Suprapubic skin (tissue), 4 donors: ENCODE measurements around the gene MADCAM1. TPM values are rescaled to one million over a fixed set of nuclear protein-coding genes. Genes with fewer than 3 reads are reported as not detected.
"Not testable (repeated sequence)": the region's sequence is repeated elsewhere in the genome, so short reads cannot be mapped to it uniquely, and the experiment has no call there.

Experiments
- DNase-seq, 2 donors: peaks; one replicate each; pipeline ENCODE4 v3.0.0-alpha.2; 2019; ENCODE audit warnings: low spot score in 2 of 2
- H3K27ac ChIP-seq: fragments of 200-600 bp; sonication (generic); one replicate; pipeline ENCODE4 v1.5.1; 2019
- H3K27me3 ChIP-seq: fragments of 200-600 bp; sonication (generic); one replicate; pipeline ENCODE4 v1.5.1; 2019
- H3K36me3 ChIP-seq: fragments of 200-600 bp; sonication (generic); one replicate; pipeline ENCODE4 v1.5.1; 2019
- H3K4me1 ChIP-seq: fragments of 200-600 bp; sonication (generic); one replicate; pipeline ENCODE4 v1.5.1; 2019
- H3K4me3 ChIP-seq: fragments of 200-600 bp; sonication (generic); one replicate; pipeline ENCODE4 v1.5.1; 2019; ENCODE audit warnings: mild to moderate bottlenecking
- H3K9me3 ChIP-seq: fragments of 200-600 bp; sonication (generic); one replicate; pipeline ENCODE4 v1.5.1; 2019
- EP300 ChIP-seq: sonication (generic); formaldehyde crosslinking; IDR thresholded peaks from one replicate; pipeline ENCODE4 v1.6.1; 2017; ENCODE audit warnings: antibody characterized with exemption
- POLR2A ChIP-seq, 2 donors: fragments of 450-650 bp; IDR thresholded peaks; one replicate each; pipeline ENCODE4 v1.6.1; 2017; ENCODE audit warnings: antibody characterized with exemption in 2 of 2, mild to moderate bottlenecking in 2 of 2, moderate library complexity in 2 of 2
- POLR2AphosphoS5 ChIP-seq, 3 donors: sonication (generic); formaldehyde crosslinking; IDR thresholded peaks; one replicate each; pipeline ENCODE4 v1.6.1; 2017; ENCODE audit warnings: antibody characterized with exemption in 3 of 3
- WGBS: methylation state at CpG from one replicate; pipeline ENCODE4 v1.1.5; 2018; 5-methylcytosine and 5-hydroxymethylcytosine counted together
- total RNA-seq, 4 donors: library from RNA; depleted of rRNA; stranded (reverse); fragments of >200 nt; gene quantifications; one replicate each; pipeline ENCODE4 v1.1.0, GENCODE V29; 2016
- TF ChIP-seq, protein P1 (sequence below), 2 donors: fragments of 200-600 bp in 1 of 2; fragments of 450-650 bp in 1 of 2; sonication (generic) in 1 of 2; IDR thresholded peaks; one replicate each; pipeline ENCODE4 v1.5.1; 2016 to 2019; ENCODE audit warnings: antibody characterized with exemption in 2 of 2, mild to moderate bottlenecking in 1 of 2, moderate library complexity in 1 of 2

Gene MADCAM1
- under 1 TPM in 1 of 4 donors, not detected in 3; 0.64 TPM for total RNA-seq

- Histone ChIP-seq H3K36me3 (no peaks in the 10 kb centered on the region), H3K9me3 (no peaks in the 10 kb centered on the region), H3K27ac (no peak within 1 kb of the TSS), H3K4me1 (peaks cover 24% of the 10 kb centered on the region), H3K4me3 (peak within 1 kb of the TSS; percentile 34), H3K27me3 (peaks cover 34% of the 10 kb centered on the region)
- DNase-seq = no peak
- 15% methylated on average over 13 of the region's 33 CpGs for WGBS
- TF ChIP-seq POLR2AphosphoS5 (IDR thresholded peaks at IDR 0.05) = no peak
- TF ChIP-seq, protein P1, sequence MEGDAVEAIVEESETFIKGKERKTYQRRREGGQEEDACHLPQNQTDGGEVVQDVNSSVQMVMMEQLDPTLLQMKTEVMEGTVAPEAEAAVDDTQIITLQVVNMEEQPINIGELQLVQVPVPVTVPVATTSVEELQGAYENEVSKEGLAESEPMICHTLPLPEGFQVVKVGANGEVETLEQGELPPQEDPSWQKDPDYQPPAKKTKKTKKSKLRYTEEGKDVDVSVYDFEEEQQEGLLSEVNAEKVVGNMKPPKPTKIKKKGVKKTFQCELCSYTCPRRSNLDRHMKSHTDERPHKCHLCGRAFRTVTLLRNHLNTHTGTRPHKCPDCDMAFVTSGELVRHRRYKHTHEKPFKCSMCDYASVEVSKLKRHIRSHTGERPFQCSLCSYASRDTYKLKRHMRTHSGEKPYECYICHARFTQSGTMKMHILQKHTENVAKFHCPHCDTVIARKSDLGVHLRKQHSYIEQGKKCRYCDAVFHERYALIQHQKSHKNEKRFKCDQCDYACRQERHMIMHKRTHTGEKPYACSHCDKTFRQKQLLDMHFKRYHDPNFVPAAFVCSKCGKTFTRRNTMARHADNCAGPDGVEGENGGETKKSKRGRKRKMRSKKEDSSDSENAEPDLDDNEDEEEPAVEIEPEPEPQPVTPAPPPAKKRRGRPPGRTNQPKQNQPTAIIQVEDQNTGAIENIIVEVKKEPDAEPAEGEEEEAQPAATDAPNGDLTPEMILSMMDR (IDR thresholded peaks at IDR 0.05) = no peak
- TF ChIP-seq POLR2A (IDR thresholded peaks at IDR 0.05) = no peak
- no peak for TF ChIP-seq EP300
Measured at GRCh38 chr19:496112-496665, at the start of gene MADCAM1. Gene MADCAM1, plus strand, starts transcription at chr19:496486. Its CDS starts 14 bp downstream, at chr19:496500.

DNA sequence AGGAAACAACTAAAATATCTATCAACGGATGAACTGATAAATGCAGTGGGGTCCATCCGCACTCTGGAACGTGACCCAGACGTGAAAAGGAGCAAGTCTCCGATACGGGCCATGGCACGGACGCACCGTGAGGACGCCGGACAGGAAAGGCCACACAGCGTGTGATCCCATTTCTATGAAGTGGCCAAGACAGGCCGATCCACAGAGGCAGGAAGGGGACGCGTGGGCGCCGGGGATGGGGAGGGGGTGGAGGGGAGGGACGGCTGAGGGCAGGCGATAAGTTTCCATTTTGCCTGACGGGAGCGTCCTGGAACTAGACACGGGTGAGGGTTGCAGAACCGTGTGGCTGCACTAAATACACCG lies 49.2 kb upstream of the MADCAM1 start:
- Histone ChIP-seq H3K4me3 (no peak overlapping the region), H3K4me1 (no peaks in the 10 kb centered on the region), H3K27ac (no peak overlapping the region), H3K27me3 (no peaks in the 10 kb centered on the region), H3K9me3 (no peaks in the 10 kb centered on the region), H3K36me3 (no peaks in the 10 kb centered on the region)
- no peak for DNase-seq
- WGBS = 93% methylated on average over 24 of the region's 24 CpGs
- TF ChIP-seq POLR2AphosphoS5 (IDR thresholded peaks at IDR 0.05) (no peak), EP300 (no peak), POLR2A (IDR thresholded peaks at IDR 0.05) (no peak)
- TF ChIP-seq, protein P1 (IDR thresholded peaks at IDR 0.05) = no peak

DNA sequence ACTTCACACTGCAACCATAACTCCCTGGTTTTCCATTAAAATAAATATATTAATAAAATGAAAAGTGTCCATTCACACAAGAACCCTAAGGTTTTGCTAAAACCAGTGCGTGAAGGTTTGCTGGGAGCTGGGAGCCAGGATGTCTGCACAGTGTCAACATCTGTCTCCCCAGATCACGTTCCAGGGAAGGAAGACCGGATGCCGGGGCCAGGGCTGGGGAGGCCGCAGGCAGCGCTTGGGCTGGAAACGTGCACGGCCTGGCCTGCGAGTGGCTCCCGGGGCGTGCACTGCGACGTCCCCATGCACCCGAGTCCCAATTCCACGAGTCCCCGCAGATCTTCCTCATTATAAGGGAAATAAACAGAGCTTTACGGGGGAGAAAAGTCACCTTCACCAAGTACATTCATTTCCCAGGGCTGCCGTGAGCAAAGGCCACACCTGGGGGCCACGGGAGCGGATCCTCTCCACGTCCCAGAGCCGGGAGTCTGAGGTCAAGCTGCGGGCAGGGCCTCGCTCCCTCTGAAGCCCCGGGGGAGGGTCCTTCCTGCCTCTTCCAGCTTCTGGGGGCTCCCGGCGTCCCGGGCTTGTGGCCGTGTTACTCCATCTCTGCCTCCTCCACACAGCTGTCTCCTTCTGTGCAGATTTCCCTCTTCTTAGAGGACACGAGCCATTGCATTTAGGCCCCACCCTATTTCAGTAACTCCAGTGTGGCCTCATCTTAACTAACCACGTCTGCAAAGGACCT lies 48.3 kb upstream of the MADCAM1 start:
- Histone ChIP-seq H3K9me3 (no peaks in the 10 kb centered on the region), H3K36me3 (no peaks in the 10 kb centered on the region), H3K27ac (no peak overlapping the region), H3K4me3 (no peak overlapping the region), H3K27me3 (no peaks in the 10 kb centered on the region), H3K4me1 (no peaks in the 10 kb centered on the region)
- WGBS = 65% methylated on average over 30 of the region's 31 CpGs
- no peak for DNase-seq
- TF ChIP-seq POLR2A (IDR thresholded peaks at IDR 0.05) (no peak), POLR2AphosphoS5 (IDR thresholded peaks at IDR 0.05) (no peak), EP300 (no peak)
- TF ChIP-seq, protein P1 (IDR thresholded peaks at IDR 0.05) = no peak

DNA sequence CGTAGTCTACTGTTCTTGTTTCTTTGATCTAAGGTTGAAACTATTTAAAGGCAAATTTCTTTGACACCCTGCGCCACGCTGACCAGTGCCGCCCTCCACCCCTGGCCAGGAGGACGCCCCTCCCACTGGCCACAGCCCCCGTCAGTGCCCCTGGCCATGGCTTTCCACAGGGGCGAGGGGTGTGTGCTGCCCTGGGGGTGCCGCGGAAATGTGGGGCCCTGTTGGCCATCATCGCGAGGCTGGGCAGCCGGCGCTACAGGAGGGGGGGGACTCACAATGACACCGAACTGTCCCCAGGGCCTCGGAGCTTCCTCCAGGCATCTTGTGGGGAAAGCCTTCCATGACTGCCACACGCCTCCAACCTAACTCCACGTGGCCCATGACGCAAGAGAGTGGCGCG lies 46.4 kb upstream of the MADCAM1 start:
- no peak overlapping the region for H3K27ac ChIP-seq
- WGBS = 90% methylated on average over 14 of the region's 20 CpGs
- no peaks in the 10 kb centered on the region for H3K27me3 ChIP-seq

GRCh38 chr19:450912-451481 lies 45.3 kb upstream of the MADCAM1 start:
- not testable (repeated sequence) for H3K36me3 ChIP-seq, H3K4me3 ChIP-seq, H3K4me1 ChIP-seq, H3K27me3 ChIP-seq, H3K27ac ChIP-seq, DNase-seq, H3K9me3 ChIP-seq
- 95% methylated on average over 33 of the region's 33 CpGs for WGBS

More for the DNA sequence above, 46.4 kb upstream of the MADCAM1 start:
- no peak for DNase-seq
- no peaks in the 10 kb centered on the region for H3K9me3 ChIP-seq
- TF ChIP-seq, protein P1 (IDR thresholded peaks at IDR 0.05) = no peak
- no peak for TF ChIP-seq POLR2A (IDR thresholded peaks at IDR 0.05)
- no peak for TF ChIP-seq EP300
- no peak for TF ChIP-seq POLR2AphosphoS5 (IDR thresholded peaks at IDR 0.05)
- no peak overlapping the region for H3K4me3 ChIP-seq
- no peaks in the 10 kb centered on the region for H3K4me1 ChIP-seq
- no peaks in the 10 kb centered on the region for H3K36me3 ChIP-seq
